HG02852 (cell line): ENCODE data around the gene CCDC50.

Source experiments
- ATAC-seq: cut with Tn5 transposase; IDR thresholded peaks from one replicate; pipeline ENCODE4 v1.9.1; 2021; ENCODE audit warnings: mild to moderate bottlenecking, moderate library complexity; ENCODE audit not compliant: unreplicated experiment

The CCDC50 gene

GRCh38 chr3:191345334-191345733, 16.1 kb downstream of the CCDC50 start:
- no peak for ATAC-seq

GRCh38 chr3:191347228-191347627, 18.0 kb downstream of the CCDC50 start:
- no peak for ATAC-seq

GRCh38 chr3:191348098-191348497, 18.9 kb downstream of the CCDC50 start:
- no peak for ATAC-seq

DNA sequence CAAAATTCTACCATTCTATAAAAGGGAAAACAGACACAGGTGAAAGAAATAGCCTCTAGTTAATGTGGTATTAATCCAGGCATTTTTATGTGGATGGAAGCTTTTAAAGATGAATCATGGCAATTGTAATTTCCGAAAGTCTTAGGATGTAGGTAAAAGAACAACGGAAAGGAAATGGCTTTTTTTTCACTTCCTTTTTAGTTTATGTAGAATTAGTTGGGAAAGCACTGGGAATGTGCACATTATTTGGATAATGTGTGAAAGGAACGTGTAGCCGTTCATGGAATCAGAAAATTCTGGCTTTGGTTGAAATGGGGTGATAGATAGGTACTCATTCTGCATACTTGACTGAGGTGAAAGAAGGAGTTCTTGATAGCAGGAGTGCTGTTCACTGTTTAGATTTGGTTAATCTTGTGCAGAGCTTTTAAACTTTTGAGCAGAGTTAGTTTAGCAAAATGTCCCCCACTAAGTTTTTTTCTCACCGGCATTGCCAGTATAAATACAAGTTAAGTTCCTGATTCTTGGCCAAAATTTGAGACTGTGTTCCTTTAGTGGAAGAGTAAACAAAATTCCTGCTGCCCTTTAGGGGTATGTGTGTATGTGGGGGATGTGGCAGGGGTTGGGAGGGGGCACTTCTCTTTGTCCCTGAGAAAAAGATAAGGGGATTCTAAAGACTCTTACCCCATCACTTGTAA, 21.3 kb downstream of the CCDC50 start:
- ATAC-seq = no peak

- no peak for ATAC-seq
These were observed 22.8 kb downstream of the CCDC50 start for GRCh38 chr3:191352014-191352413.

- ATAC-seq = no peak
These were observed 24.0 kb downstream of the CCDC50 start for GRCh38 chr3:191353022-191353777.

- peak; percentile 79 for ATAC-seq
These were observed 26.2 kb downstream of the CCDC50 start for GRCh38 chr3:191355406-191355805.

DNA sequence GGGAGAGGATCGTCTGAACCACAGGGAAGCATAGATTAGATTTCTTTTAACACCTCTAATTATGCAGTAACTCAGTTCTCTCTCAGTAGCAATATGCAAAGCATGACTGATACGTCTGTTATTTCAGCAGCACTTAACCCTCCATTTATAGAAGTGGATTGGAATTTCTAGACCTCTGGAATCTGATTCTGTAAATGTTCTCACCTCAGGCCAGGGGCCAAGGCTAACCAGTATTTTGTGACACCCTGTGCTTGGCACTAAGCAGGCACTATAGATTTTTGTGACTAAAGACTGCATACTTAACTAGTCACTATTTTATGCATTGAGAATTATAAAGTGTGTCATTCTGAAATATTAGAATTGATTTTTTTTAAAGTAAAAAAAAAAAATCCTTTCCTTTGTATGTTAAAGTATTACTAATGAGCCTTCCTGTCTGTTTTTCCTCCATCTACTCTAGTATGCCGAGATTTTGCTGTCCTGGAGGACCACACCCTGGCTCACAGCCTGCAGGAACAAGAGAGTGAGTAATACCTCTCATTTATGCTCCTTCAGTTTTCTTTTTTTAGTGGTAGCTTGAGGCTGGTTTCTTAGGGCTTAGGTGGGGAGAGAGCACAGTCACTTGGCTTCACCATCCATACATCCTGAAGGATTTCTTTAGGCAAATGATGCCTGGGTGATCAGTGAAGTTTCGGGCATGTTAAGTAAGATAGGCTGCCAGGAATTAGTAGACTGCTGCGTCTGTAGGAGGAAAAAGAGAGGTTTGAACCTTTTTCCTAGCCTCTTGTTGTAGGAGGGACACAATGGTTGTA, 27.6 kb downstream of the CCDC50 start:
- no peak for ATAC-seq

DNA sequence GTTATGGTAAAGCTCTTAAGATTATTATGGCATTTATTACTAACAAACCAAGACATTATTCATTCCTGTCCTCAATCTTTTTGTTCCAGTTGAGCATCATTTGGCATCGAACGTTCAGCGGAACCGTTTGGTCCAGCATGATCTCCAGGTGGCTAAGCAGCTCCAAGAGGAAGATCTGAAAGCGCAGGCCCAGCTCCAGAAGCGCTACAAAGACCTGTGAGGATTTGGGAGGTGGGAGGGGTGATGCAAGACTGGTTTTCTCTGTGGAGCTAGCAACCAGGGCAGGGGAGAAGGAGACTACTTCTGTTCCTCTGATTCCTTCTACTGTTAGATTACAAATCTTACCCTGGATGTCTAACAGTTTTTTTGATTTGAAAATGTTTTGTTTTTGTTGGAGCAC, 28.7 kb downstream of the CCDC50 start:
- no peak for ATAC-seq

DNA sequence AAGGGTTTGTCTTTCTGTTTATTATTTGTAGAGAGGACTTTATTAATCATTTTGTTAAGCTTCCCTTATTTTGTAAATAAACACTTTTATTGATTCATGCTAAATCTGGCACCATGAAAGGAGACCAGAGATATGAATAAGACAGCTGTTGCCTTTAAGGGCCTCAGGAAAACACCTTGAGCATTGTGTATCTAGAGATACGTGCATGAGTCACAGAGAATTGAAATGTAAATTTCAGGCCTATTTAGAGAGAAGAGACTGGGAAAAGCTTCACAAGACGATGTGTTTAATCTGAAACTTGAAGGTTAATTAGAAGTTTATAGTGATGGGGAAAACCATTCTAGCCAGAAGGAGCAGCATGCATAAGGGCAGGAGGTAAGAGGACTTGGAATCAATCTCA, 29.7 kb downstream of the CCDC50 start:
- peak; percentile 39 for ATAC-seq

DNA sequence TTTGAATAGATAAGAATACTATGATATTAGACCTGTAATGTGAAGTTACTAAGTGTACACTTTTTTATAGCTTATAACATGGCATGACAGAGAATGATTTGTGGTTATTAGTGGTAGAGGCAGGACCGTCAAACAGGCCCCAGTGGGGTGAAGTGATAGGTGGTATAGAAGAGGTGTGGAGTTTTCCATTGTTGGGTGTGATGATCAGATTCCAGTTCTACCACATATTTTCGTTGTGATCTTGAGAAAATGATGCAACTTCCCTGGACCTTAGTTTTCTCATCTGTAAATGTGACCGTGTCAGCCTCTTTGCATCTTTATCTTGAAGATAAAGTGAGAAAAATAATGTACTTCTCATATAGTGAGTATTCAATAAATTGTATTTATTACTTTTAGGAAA, 31.4 kb downstream of the CCDC50 start:
- ATAC-seq = no peak

DNA sequence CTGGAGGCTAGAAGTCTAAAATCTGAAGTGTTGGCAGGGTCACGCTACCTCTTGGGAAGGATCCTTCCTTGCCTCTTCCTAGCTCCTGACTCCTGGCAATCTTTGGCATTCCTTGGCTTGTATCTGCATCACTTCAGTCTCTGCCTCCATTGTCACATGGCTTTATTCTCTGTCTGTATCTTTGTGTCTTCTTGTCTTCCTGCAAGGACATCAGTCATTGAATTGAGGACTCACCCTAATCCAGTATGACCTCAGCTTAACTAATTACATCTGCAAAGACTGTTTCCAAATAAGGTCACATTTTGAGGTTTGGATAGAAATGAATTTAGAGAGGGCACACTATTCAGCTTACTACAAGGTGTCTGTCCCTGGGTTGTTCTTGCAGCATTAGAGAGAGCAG, 32.3 kb downstream of the CCDC50 start:
- ATAC-seq = no peak

GRCh38 chr3:191362037-191362436, 32.8 kb downstream of the CCDC50 start:
- ATAC-seq = no peak

GRCh38 chr3:191362524-191363090, 33.4 kb downstream of the CCDC50 start:
- ATAC-seq = no peak

- no peak for ATAC-seq
These were observed 34.0 kb downstream of the CCDC50 start for GRCh38 chr3:191363221-191363620.

- no peak for ATAC-seq
These were observed 37.5 kb downstream of the CCDC50 start for GRCh38 chr3:191366675-191367074.

DNA sequence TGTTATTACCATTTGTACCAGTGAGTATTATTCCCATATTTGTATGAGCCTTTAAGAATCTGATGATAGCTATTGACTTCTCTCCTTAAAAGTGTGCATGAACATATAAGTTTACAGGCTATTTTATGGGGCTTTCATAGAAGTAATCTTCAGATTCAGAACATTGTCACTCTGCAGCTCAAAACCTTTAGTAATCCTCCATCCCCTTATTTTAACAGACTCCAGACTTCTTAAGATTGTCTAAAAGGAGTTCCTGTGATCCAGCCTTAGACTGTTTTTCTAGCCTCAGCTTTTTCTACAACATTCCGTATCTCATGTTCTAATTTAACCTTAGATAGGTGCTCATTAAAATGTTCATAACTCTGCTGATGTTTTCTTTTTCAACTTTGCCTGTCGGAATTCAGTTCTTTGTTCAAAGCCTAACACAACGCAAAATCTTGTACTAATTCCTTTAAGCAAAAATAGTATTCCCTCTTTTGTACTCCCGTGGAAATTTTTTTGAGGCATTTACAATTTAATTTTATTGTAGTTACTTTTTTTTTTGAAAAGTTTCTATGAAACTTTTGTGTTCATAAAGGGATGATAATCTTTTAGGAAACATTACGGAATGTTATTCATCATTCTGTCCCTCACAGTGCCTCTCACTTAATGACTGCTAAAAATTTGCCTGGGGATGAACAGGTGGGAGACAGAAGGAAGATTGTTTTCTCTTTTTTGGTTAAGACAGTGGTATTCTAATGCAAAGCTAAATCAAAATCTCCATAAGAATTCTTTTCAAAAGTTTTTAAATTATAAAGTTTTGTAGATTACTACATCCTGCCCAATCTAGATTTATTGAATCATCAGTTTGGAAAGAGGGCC, 39.8 kb downstream of the CCDC50 start:
- no peak for ATAC-seq

- no peak for ATAC-seq
These were observed 40.4 kb downstream of the CCDC50 start for GRCh38 chr3:191369616-191370010.

DNA sequence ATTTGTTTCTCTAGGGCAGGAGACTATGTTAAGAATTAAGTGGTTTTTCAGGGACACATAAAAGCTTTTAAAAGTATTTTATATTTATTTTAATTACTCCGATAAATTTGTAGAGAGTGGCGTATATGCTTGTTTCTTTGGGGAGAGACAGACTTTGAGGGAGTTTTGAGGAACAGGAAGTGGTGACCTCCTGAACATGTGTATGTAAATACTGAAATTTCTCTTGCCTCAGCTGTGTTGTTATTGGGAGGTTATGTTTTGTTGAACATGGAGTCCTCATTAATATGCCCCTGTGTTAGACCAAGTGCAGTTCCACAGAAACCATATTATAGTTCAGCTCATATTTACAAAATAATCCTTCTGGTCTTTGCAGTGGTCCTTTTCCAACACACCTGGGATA, 42.9 kb downstream of the CCDC50 start:
- ATAC-seq = no peak

DNA sequence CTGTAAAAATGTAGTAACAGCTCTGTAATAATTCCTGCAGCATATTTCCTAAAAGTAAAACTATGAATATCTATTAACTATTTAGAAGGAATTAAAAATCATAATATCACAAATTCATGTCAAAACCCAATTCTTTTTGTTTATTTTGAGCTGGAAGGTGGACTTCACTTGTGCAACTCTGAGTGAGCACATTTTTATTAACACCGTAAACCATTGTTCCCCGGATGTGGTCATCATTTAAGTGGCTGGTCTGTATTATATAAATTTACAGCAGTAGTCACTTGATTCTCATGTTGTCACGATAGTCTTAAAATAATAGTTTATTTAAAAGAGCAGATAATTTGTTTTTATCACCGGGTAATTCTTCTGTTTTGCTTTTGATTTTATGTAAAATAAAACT, 44.1 kb downstream of the CCDC50 start:
- no peak for ATAC-seq
